ENCODE measurements around the gene APOA5. TPM values are rescaled to one million over a fixed set of nuclear protein-coding genes. Genes with fewer than 3 reads are reported as not detected.
A peak's percentile ranks its signal among the peaks of the same experiment; 100 is the strongest.

The APOA5 gene
- total and polyA plus RNA-seq, 2 of the 4 experiments (the other 2 are of a cell fraction): not detected

- Histone ChIP-seq H3K27ac (ENCODE audit: insufficient read depth, low read length) (no peak overlapping the region), H2AK9ac (replicated peaks; ENCODE audit: low read depth, low read length, poor library complexity) (no peak overlapping the region), H3K14ac (replicated peaks; ENCODE audit: low read depth, low read length) (no peak overlapping the region), H4K20me1 (ENCODE audit: insufficient read depth, low read length) (no peaks in the 10 kb centered on the region), H3K4me2 (ENCODE audit: low read depth, low read length) (no peak overlapping the region), H2BK120ac (ENCODE audit: low read depth, low read length) (no peak overlapping the region), H2BK5ac (ENCODE audit: low read depth, low read length, poor library complexity, severe bottlenecking) (no peak overlapping the region), H3K4me3 (ENCODE audit: insufficient read depth, low read depth, low read length) (no peak overlapping the region), H3K4ac (ENCODE audit: low read depth, low read length) (no peak overlapping the region), H3K4me1 (ENCODE audit: control insufficient read depth, insufficient read depth, low read length) (no peaks in the 10 kb centered on the region), H2BK20ac (ENCODE audit: low read depth, low read length) (no peak overlapping the region), H3K9me3 (ENCODE audit: control insufficient read depth, insufficient read depth, low read length) (no peaks in the 10 kb centered on the region), H3K79me1 (ENCODE audit: low read depth in 1 of 2, low read length in 2 of 2) (no peaks in the 10 kb centered on the region), H3K9me1 (ENCODE audit: insufficient read depth, low read length) (no peaks in the 10 kb centered on the region), H2AFZ (replicated peaks; ENCODE audit: low read length, poor library complexity) (no peak overlapping the region), H2BK15ac (ENCODE audit: low read depth, low read length) (no peak overlapping the region), H3K36me3 (ENCODE audit: control insufficient read depth, insufficient read depth, low read length) (no peaks in the 10 kb centered on the region), H4K91ac (ENCODE audit: insufficient read depth, low read depth, low read length) (no peak overlapping the region), H3K18ac (ENCODE audit: low read depth, low read length) (no peak overlapping the region), H3K56ac (ENCODE audit: extremely low read depth, insufficient read depth, low read length) (no peak overlapping the region), H3K9ac (ENCODE audit: low read depth, low read length) (no peak overlapping the region), H4K8ac (ENCODE audit: low read depth in 2 of 2, low read length in 2 of 2) (no peak overlapping the region), H3K23ac (ENCODE audit: low read depth, low read length) (no peak overlapping the region), H4K5ac (ENCODE audit: low read depth, low read length) (no peak overlapping the region), H3K27me3 (ENCODE audit: control insufficient read depth, insufficient read depth, low read length) (peaks cover 13% of the 10 kb centered on the region), H2AK5ac (ENCODE audit: low read depth, low read length) (no peak overlapping the region)
- TF ChIP-seq NFE2L2 (IDR thresholded peaks at IDR 0.05; ENCODE audit: low read depth, low read length) (peak; percentile 80), ELK1 (IDR thresholded peaks at IDR 0.05; ENCODE audit: borderline replicate concordance, low read depth, low read length) (no peak)
- dilution Hi-C loops (cut with HindIII; ENCODE audit: low sequenced_read_pairs, unreplicated experiment): no loop called here
- ATAC-seq (ENCODE audit: low read depth) (no peak), DNase-seq (no peak)
- no CpG with 5 or more reads among the region's 2 CpGs for WGBS, 2 experiments (ENCODE audit: extremely low coverage in 2 of 2, insufficient read length in 1 of 2)
- ChIA-PET CTCF (interaction anchor here (1.4 kb wide), 1 partner anchor 9 kb away, joined by 3 read pairs; the partner anchor contains the start of gene APOA5), POLR2A (ENCODE audit: unreplicated experiment) (interaction anchor here (0.7 kb wide), 1 partner anchor 1500 kb away, joined by 3 read pairs; no protein-coding TSS in a partner anchor)
- BruUV-seq (replicated peaks): no TSS peak
- in situ Hi-C loops (cut with MboI; ENCODE audit: low sequenced_read_pairs): no loop called here
- intact Hi-C loops (cut with micrococcal nuclease): no loop called here
Observed at GRCh38 chr11:116800610-116801009, 8.9 kb upstream of the APOA5 start.

All from IMR-90 (cell line).